Activated naive CD4-positive, alpha-beta T cell treated with anti-CD3 and anti-CD28 coated beads for 36 hours (primary cell): Measurements from ENCODE around the gene TAS2R9. TPM values are rescaled to one million over a fixed set of nuclear protein-coding genes. Genes with fewer than 3 reads are reported as not detected.
"Not testable (repeated sequence)": the region's sequence is repeated elsewhere in the genome, so short reads cannot be mapped to it uniquely, and the experiment has no call there.

Source experiments
- CTCF ChIA-PET: fragments of 350-600 bp; sonication (Branson Sonifier 250); formaldehyde crosslinking; loops from one replicate; lab custom pipeline; 2021; ENCODE audit warnings: antibody characterized with exemption; lab: Charles Lee
- DNase-seq: peaks from one replicate; pipeline ENCODE4 v3.0.0-alpha.2; 2020
- H3K27ac Mint-ChIP-seq: one replicate; pipeline ENCODE4 v1.8.0; 2021; ENCODE audit warnings: mild to moderate bottlenecking, mixed read lengths
- H3K27me3 Mint-ChIP-seq: one replicate; pipeline ENCODE4 v1.8.0; 2021; ENCODE audit warnings: low read depth, mixed read lengths
- H3K36me3 Mint-ChIP-seq: one replicate; pipeline ENCODE4 v1.8.0; 2021; ENCODE audit warnings: low read depth, mixed read lengths
- H3K4me1 Mint-ChIP-seq: one replicate; pipeline ENCODE4 v1.8.0; 2021; ENCODE audit warnings: low read depth, mixed read lengths
- H3K4me3 Mint-ChIP-seq: one replicate; pipeline ENCODE4 v1.8.0; 2021; ENCODE audit warnings: mild to moderate bottlenecking, moderate library complexity, mixed read lengths
- H3K9me3 Mint-ChIP-seq: one replicate; pipeline ENCODE4 v1.8.0; 2021; ENCODE audit warnings: mixed read lengths
- intact Hi-C: fragments of 100-400 bp; cut with micrococcal nuclease; formaldehyde crosslinking; loops from one replicate; pipeline ENCODE4 v1.15.1; 2023
- total RNA-seq, 2 experiments: library from RNA; stranded (reverse); gene quantifications; one replicate each; pipeline ENCODE4 v1.2.3, GENCODE V29; 2021

The TAS2R9 gene
- total RNA-seq, 2 experiments from 2014 or later = not detected

DNA sequence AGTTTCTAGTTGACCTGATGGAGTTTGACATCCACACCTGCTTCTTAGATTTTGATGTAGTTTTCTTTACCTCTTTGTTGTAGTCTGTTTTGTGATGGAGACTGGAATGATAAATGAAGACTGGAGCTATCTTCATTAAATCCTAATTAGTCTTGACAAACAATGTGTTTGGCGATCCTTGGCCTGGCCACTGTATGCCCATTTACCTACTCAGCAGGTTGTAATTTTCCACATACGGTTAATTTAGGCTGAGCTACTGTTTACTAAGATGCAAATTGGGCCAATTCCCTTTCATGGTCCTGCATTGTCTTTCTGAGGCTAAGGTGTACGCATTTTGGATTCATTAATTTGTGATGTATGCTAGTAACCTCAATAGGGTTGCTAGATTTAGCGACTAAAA is 7.4 kb downstream of the TAS2R9 start, which contains the start of gene TAS2R7:
TAS2R7 (minus strand) TSS at position 41 of the 400 bp plus-strand sequence. CDS start 57 bp downstream, outside the sequence.
- H3K27ac Mint-ChIP-seq = no peak within 1 kb of the TSS
- H3K4me3 Mint-ChIP-seq = no peak within 1 kb of the TSS
- DNase-seq = no peak
- no peaks in the 10 kb centered on the region for H3K36me3 Mint-ChIP-seq
- H3K9me3 Mint-ChIP-seq = no peaks in the 10 kb centered on the region
- peaks cover 16% of the 10 kb centered on the region for H3K27me3 Mint-ChIP-seq
- CTCF ChIA-PET = no interaction called here
- intact Hi-C loops = no loop called here
- H3K4me1 Mint-ChIP-seq = no peaks in the 10 kb centered on the region

- H3K27ac Mint-ChIP-seq = no peak overlapping the region
- peaks cover 15% of the 10 kb centered on the region for H3K27me3 Mint-ChIP-seq
- no peaks in the 10 kb centered on the region for H3K4me1 Mint-ChIP-seq
- intact Hi-C loops = no loop called here
- CTCF ChIA-PET = no interaction called here
- no peak for DNase-seq
- no peaks in the 10 kb centered on the region for H3K9me3 Mint-ChIP-seq
- no peaks in the 10 kb centered on the region for H3K36me3 Mint-ChIP-seq
- H3K4me3 Mint-ChIP-seq = no peak overlapping the region
Measured at GRCh38 chr12:10801741-10802140, 8.2 kb downstream of the TAS2R9 start.

- intact Hi-C loops = no loop called here
- no peaks in the 10 kb centered on the region for H3K9me3 Mint-ChIP-seq
- CTCF ChIA-PET = no interaction called here
- H3K4me3 Mint-ChIP-seq = no peak overlapping the region
- H3K36me3 Mint-ChIP-seq = no peaks in the 10 kb centered on the region
- H3K27ac Mint-ChIP-seq = no peak overlapping the region
- H3K4me1 Mint-ChIP-seq = no peaks in the 10 kb centered on the region
- peaks cover 2% of the 10 kb centered on the region for H3K27me3 Mint-ChIP-seq
- DNase-seq = no peak
Measured at GRCh38 chr12:10794222-10794621, 15.7 kb downstream of the TAS2R9 start.

GRCh38 chr12:10791769-10792168 is 18.2 kb downstream of the TAS2R9 start:
- H3K27me3 Mint-ChIP-seq, H3K27ac Mint-ChIP-seq, H3K9me3 Mint-ChIP-seq, H3K4me1 Mint-ChIP-seq, DNase-seq, H3K36me3 Mint-ChIP-seq, intact Hi-C loops, H3K4me3 Mint-ChIP-seq, CTCF ChIA-PET: not testable (repeated sequence)

DNA sequence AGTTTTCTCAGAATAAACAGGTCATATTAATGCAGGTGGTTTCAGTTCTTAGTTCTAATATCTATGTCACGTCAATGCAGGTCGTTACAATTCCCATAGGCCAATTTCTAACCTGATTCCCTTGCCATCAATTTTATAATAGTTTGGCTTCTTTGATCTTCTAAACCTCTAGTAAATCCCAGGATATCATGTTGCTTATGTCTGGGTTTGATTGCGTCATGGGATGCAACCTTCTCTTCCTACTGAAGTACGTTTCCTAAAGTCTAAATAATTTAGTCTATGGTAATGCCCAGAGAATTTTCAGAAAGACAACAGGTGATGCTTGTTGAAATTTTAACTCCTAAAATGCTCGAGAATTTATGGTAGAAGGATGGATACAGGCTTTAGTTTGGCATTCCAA is 26.7 kb downstream of the TAS2R9 start:
- no peaks in the 10 kb centered on the region for H3K36me3 Mint-ChIP-seq
- no peak overlapping the region for H3K27ac Mint-ChIP-seq
- no peak for DNase-seq
- CTCF ChIA-PET = interaction anchor here (1.0 kb wide), 1 partner anchor 704 kb away, joined by 4 read pairs; no protein-coding TSS in a partner anchor
- no peaks in the 10 kb centered on the region for H3K9me3 Mint-ChIP-seq
- intact Hi-C loops = no loop called here
- no peak overlapping the region for H3K4me3 Mint-ChIP-seq
- peaks cover 5% of the 10 kb centered on the region for H3K27me3 Mint-ChIP-seq
- H3K4me1 Mint-ChIP-seq = no peaks in the 10 kb centered on the region

- Mint-ChIP-seq H3K27ac (no peak overlapping the region), H3K27me3 (peaks cover 3% of the 10 kb centered on the region), H3K36me3 (no peaks in the 10 kb centered on the region), H3K4me3 (no peak overlapping the region), H3K9me3 (no peaks in the 10 kb centered on the region), H3K4me1 (no peaks in the 10 kb centered on the region)
- intact Hi-C loops = no loop called here
- DNase-seq = no peak
- CTCF ChIA-PET = interaction anchor here (0.6 to 2.7 kb wide), 3 partner anchors 421 to 708 kb away, joined by 3 to 9 read pairs (median 6); no protein-coding TSS in a partner anchor
Measured at GRCh38 chr12:10779103-10779502, 30.9 kb downstream of the TAS2R9 start.

GRCh38 chr12:10771132-10771733 is 38.7 kb downstream of the TAS2R9 start:
- H3K9me3 Mint-ChIP-seq = no peaks in the 10 kb centered on the region
- peaks cover 34% of the 10 kb centered on the region for H3K27me3 Mint-ChIP-seq
- CTCF ChIA-PET = interaction anchor here (0.5 to 8.6 kb wide), 6 partner anchors 33 to 715 kb away, joined by 3 to 64 read pairs (median 4); partner anchors contain the start of gene SMIM10L1
- DNase-seq = no peak
- no peak overlapping the region for H3K27ac Mint-ChIP-seq
- intact Hi-C loops = loop anchor here (1.0 kb wide), 2 partner anchors 428 to 715 kb away; no protein-coding TSS in a partner anchor
- H3K4me1 Mint-ChIP-seq = no peaks in the 10 kb centered on the region
- no peaks in the 10 kb centered on the region for H3K36me3 Mint-ChIP-seq
- no peak overlapping the region for H3K4me3 Mint-ChIP-seq

GRCh38 chr12:10759657-10760056 is 50.3 kb downstream of the TAS2R9 start:
- no peak overlapping the region for H3K27ac Mint-ChIP-seq
- no peaks in the 10 kb centered on the region for H3K4me1 Mint-ChIP-seq
- no peak overlapping the region for H3K4me3 Mint-ChIP-seq
- peaks cover 14% of the 10 kb centered on the region for H3K9me3 Mint-ChIP-seq
- peaks cover 44% of the 10 kb centered on the region for H3K27me3 Mint-ChIP-seq
- peaks cover 3% of the 10 kb centered on the region for H3K36me3 Mint-ChIP-seq
- intact Hi-C loops = loop anchor here (10.0 kb wide), 1 partner anchor 415 kb away; the partner anchor contains the start of gene SMIM10L1
- CTCF ChIA-PET = interaction anchor here (0.6 to 3.0 kb wide), 3 partner anchors 10 to 734 kb away, joined by 4 to 10 read pairs (median 7); no protein-coding TSS in a partner anchor
- no peak for DNase-seq

Other genes starting within 250 kb of the TAS2R9 start
- 10 to 100 TPM; 58.8 to 61.1 TPM for gene MAGOHB, start 196.6 kb downstream of the TAS2R9 start, total RNA-seq
- gene STYK1, start 136.1 kb downstream of the TAS2R9 start, total RNA-seq = not detected
- gene YBX3, start 86.8 kb downstream of the TAS2R9 start, total RNA-seq = 100 to 1,000 TPM; 192 to 219 TPM
- gene TAS2R7, start 7.5 kb downstream of the TAS2R9 start, total RNA-seq = not detected
- gene TAS2R8, start 2.9 kb downstream of the TAS2R9 start, total RNA-seq = not detected
- gene TAS2R10, start 16.2 kb upstream of the TAS2R9 start, total RNA-seq = not detected
- not detected for gene PRR4, start 39.3 kb upstream of the TAS2R9 start, total RNA-seq
- 1 to 10 TPM; 4.8 to 7.4 TPM for gene PRH1, start 74.1 kb upstream of the TAS2R9 start, total RNA-seq
- under 1 TPM in 1 of 2 experiments, not detected in 1; 0.17 TPM for gene TAS2R13, start 99.4 kb upstream of the TAS2R9 start, total RNA-seq
- gene PRH2, start 119.1 kb upstream of the TAS2R9 start, total RNA-seq = not detected
- gene TAS2R14, start 129.1 kb upstream of the TAS2R9 start, total RNA-seq = under 1 TPM; 0.36 to 0.49 TPM
- under 1 TPM in 1 of 2 experiments, not detected in 1; 0.36 TPM for gene TAS2R50, start 176.7 kb upstream of the TAS2R9 start, total RNA-seq
- gene TAS2R20, start 188.1 kb upstream of the TAS2R9 start, total RNA-seq = under 1 TPM; 0.54 to 0.60 TPM
- gene TAS2R19, start 212.5 kb upstream of the TAS2R9 start, total RNA-seq = under 1 TPM; 0.77 to 0.98 TPM
- 1 to 10 TPM; 1.1 to 1.4 TPM for gene TAS2R31, start 221.2 kb upstream of the TAS2R9 start, total RNA-seq